Activated naive CD4-positive, alpha-beta T cell (primary cell): ENCODE data around the gene ERN1.
"Not testable (repeated sequence)": the region's sequence is repeated elsewhere in the genome, so short reads cannot be mapped to it uniquely, and the experiment has no call there.

Experiments used
- DNase-seq, 4 experiments: peaks; one replicate each; lab custom pipeline; 2025; lab: John Stamatoyannopoulos, UW

ERN1 gene

DNA sequence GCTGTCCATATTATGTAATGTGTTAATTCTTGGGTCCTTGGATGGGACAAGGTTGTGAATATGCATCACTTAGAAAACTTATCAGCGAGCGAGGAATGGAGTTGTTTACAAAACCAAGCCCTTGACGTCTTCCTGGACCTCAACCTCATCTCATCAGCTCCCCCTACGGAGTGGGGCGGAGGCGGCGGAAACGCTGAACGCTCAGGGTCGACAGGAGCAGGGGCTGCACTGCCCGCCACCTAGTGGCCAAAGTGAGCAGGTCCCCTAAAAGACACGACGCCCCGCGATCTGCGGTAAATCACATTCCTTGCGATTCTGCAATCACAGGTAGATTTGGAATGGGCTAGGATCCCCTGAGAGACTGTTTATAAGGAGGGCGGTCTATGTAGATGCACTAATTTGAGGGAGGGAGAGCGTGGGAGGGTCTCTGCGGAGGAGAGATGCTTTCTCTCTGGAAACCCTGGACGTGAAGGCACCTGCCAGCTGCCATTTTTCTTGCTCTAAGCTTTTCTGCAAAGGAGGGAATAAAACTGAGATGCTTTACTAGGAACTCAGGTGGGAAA lies 104.1 kb downstream of the ERN1 start:
- DNase-seq, result peak; percentile 43 to 87 (median 74)

DNA sequence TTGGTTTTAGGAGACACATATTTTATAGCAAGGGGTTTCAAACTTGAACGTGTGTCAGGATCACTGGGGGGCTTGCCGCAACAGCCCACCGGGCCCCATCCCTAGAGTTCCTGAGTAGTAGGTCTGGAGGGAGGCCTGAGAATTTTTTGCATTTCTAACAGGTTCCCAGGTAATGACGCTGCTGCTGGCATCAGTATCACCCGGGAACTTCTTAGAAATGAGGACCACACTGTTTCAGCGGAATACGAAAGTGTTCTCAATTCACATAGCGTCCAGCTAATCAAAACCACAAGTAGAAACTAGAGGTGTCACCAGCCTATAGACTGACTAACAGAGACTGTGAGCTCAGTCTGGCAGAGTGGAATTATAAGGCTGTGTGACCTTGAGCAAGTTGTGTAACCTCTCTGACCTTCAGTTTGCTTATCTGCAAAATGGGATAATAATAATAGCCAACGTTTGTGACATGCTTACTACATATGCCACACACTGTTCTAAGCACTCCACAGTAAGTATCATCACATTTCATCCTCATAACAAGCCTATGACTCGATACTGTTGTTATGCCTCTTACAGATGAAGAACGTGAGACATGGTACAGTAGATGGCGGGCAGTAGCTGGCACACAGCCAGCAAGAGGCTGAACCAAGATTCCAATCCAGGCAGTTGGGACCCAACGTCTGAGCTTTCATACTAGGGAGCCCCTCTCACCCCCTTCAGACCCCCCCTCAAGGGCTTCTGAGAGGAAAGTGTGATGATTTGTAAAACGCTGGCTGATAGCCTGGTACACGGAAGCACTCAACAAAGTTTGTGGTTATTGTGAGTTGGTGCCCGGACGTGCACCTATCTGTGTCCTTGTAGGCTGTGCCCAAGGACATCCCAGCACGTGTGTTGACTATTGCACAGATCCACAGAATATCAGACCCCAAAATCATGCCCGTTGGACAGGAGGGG lies 104.9 kb downstream of the ERN1 start:
- peak in 1 of 4 experiments; percentile 36 for DNase-seq

DNA sequence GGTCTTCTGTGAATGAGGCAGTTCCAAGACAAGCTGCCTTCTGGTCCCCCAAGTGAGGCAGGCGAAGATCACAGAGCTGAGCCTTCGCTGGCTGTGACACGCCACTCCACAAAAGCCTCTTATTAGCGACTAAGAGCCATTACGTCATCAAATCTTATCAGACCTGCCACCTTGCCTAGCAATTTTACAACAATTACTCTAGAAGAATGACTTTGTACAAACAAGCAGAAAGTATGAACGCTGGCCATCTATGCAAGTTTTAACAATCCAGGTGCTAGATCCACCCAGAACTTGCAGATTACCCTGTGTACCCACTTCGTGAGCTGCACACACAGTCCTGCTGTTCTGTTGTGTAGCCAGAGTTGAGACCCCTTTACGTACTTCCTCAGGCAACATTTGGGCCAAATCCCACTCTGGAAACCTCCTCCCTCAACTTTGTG lies 105.7 kb downstream of the ERN1 start:
- no peak for DNase-seq

DNA sequence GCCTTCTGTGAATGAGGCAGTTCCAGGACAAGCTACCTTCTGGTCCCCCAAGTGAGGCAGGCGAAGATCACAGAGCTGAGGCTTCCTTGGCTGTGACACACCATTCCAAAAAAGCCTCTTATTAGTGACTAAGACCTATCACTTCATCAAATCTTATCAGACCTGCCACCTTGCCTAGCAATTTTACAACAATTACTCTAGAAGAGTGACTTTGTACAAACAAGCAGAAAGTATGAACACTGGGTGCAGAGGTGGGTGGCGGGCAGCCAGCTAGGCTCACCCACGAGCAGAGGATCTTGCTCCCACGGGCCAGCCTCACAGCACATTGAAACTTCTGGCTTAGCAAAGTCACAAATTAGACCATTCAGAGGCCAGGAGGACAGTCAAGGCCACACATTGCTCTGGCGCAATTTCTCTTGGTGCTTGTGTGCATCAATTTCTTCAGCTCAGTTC lies 107.3 kb downstream of the ERN1 start:
- DNase-seq, result no peak

DNA sequence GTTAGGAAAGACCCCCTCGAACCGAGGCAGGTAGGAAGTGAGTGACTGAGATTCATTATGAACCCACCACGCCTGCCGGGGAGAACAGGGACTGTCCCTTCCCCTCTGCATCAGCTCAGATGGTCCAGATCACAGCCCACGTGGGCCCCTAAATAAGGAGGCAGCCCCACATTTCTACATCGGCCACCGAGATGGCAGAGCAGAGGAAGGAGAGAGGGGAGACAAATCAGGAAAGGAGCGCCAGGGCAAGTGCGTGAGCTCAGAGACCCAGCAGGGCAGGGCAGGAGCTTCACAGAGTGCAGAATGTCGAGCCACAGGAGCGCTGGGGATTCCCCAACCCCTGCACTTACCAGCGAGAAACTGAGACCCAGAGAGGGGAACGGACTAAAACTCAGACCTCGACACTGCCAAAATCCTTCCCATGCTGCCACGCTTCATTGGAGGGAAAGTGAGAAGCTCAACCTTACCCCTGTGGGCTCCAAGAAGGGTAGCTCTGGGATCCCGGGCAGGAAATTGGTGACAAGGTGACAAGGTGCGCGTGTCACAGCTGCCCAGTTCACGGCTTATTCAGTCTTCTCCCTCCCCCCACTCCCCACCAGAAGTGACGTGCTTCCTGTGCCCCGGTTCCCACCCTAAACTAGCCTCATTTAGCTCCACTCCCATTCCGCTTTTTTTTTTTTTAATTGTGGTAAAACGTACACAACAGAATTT lies 109.7 kb downstream of the ERN1 start, which contains the start of gene ICAM2:
Gene ICAM2 (minus strand): TSS at position 578 of the 711 bp plus-strand sequence. CDS start 13,942 bp downstream, outside the sequence.
- DNase-seq, result peak; percentile 48 to 77 (median 72)

DNA sequence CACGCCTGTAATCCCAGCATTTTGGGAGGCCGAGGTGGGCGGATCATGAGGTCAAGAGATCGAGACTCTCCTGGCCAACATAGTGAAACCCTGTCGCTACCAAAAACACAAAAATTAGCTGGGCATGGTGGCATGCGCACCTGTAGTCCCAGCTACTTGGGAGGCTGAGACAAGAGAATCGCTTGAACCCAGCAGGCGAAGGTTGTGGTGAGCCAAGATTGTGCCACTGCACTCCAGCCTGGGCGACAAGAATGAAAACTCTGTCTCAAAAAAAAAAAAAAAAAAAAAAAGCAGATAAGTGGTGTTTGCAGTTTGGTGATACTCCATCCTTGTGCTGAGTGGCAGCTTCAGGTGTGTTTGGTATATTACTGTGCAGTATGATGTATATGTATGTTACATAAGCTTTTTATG lies 110.4 kb downstream of the ERN1 start:
- not testable (repeated sequence) for DNase-seq

DNA sequence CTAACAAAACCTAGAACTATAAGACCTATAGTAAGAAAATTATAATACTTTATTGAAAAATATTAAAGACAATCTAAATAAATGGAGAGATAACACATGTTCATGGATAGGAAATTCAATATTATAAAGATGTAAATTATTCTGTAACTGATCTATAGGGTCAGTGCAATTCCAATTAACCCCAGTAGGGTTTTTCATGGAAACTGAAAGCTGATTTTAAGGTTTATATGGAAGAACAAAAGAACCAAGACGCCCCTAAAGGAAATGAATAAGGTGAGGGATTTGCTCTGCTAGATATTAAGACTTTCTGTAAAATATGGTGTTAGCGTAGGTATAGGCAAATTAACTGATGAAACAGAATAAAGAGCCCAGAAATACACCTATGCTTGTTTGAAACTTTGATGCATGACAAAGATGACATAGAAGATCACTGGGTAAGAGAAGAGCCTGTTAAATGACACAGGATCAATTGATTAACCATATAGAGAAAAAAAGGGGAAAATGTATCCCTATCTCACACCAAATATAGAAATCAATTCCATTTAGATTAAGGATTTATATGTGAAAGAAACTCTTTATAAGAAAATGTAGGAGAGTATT lies 112.5 kb downstream of the ERN1 start:
- no peak for DNase-seq

DNA sequence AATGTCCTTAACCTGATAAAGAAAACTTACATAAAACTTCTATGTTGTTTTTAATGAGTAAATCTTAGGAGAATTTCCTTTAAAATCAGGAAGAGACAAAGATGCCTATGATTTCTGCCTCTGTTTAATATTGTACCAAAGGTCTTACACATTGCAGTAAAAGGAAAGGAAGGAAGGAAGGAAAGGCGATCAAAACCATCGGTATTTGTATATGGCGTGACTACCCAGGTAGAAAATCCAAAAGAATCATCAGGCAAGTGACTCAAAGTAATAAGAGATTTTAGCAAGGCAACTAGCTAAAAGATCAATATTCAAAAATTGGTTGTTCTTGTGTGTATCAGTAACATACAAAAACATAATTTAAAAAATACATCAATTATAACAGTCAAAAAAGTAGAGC lies 113.0 kb downstream of the ERN1 start:
- DNase-seq, result no peak

DNA sequence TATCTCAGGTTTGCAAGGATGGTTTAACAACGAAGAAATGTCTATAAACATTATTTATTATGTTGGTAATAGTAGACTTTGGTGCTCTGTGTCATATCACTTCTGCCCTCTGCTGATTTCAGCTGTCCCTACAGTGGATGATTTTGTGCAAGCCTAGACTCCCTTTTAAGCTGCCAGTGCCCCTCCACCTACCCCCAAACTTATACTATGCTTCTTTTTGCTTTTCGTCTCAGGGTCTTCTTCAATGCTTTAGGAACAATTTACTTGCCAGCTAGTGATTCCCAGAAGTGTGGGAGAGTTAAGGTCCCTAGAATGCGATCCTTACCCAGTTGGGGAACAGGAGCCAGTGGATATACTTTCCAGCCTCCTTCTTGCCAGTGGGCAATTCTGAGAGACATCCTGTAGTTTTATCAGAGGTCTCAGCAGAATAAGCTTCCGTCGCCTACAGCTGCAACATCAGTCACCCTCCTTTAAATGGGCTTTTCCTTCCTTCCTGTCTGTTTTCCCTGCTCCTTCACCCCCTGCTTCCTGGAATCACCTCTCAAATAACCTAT lies 113.6 kb downstream of the ERN1 start:
- no peak for DNase-seq

DNA sequence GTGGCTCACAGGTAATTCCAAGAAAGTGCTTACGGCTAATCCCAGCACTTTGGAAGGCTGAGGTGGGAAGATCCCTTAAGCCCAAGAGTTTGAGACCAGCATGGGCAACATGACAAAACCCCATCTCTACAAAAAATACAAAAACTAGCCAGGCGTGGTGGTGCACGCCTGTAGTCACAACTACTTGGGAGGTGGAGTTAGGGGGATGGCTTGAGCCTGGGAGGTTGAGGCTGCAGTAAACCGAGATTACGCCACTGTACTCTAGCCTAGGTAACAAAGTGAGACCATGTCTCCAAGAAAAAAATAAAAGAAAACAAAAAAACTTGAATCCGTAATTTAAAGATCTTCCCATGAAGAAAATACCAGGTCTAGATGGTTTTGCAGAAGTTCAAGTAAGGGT lies 114.5 kb downstream of the ERN1 start:
- DNase-seq, result no peak

DNA sequence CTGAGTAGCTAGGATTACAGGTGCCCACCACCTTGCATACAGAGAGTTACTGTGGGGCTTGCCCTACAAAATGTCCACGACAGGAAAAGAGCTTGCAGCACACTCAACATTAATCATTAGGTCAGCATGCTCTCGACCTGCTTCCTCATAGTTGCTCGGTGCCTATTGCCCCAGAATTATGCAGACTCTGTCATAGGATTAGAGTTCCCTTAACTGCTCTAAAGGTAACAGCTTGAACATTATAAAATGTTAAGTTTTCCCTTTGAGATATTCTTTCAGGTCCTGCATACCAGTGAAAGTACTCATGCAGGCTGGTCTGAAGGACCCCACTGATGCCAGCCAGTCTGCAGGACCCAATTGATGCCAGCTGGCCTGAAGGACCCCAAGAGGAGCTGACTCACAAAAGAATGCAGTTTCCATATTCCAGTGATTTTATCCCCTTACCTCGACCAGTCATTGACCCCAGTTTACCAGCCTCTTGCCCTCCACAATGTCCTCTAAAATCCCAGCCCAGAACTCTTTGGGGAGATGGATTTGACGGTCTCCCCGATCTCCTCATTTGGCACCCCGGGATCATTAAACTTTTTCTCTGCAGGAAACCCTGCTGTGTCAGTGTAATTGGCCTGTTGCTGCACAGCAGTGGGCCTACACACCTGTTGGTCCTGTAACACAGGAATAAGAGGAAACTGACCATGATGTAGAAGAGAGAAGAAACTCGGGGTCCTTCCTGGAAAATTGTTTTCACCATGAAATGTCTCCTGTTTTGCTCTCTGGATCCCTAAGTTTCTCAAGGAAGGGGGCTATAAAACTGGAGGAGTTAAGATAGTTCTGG lies 120.2 kb downstream of the ERN1 start:
- DNase-seq, result no peak

DNA sequence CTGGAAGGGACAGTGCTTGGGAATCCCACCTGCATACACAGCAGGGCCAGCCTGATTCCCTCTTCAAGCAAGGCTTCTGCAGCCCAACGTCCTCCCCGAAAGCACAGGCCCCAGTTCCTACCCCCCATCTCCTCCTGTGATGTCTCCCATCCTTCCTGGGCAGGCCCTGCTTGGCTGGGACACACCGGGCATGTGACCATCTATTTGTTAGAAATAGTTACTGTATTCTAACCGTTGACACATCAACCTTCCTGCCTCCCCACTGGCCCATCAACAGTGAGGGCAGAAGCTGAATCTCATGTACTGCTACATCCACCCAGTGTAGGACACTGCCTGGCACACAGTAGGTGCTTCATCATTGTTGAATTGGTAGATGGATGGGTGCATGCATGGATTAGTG lies 121.1 kb downstream of the ERN1 start:
- no peak for DNase-seq

DNA sequence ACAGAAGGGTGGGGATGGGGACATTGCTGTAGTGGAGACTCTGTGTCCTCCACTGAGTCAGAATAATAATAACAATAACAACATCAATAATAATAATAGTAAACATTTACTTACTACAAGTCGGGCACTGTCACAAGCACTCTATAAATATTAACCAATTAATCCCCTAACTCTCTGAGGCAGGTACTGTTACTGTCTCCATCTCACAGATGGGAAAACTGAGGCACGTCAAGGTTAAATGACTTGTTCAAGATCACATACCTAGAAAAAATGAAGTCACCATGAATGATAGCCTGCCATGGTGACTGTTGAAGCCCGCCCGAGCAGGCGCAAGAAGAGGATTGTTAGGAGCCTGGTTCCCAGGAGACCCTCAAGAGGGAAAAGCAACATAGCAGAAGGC lies 121.6 kb downstream of the ERN1 start:
- DNase-seq, result no peak

DNA sequence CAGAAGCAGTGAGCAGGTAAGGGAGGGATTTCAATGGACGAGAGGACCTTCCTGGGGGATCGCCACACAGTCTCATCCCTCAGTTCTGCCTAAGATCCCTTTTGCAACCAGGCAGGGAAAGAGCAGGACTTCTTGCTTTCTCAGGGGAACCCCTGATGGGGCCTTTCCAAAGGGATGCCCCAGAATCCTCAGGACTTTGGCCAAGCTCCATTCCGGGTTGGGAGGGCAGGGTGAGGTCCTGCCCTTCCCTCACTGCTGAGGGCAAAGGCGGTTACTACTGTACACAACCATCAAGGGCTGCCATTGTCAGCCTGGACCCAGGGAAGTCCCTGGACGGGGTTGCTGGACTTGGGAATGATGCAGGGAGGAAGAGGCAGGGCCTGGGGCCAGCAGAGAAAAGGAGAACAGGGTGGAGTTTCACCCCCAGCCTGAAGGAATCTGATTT lies 122.1 kb downstream of the ERN1 start:
- DNase-seq, result no peak

DNA sequence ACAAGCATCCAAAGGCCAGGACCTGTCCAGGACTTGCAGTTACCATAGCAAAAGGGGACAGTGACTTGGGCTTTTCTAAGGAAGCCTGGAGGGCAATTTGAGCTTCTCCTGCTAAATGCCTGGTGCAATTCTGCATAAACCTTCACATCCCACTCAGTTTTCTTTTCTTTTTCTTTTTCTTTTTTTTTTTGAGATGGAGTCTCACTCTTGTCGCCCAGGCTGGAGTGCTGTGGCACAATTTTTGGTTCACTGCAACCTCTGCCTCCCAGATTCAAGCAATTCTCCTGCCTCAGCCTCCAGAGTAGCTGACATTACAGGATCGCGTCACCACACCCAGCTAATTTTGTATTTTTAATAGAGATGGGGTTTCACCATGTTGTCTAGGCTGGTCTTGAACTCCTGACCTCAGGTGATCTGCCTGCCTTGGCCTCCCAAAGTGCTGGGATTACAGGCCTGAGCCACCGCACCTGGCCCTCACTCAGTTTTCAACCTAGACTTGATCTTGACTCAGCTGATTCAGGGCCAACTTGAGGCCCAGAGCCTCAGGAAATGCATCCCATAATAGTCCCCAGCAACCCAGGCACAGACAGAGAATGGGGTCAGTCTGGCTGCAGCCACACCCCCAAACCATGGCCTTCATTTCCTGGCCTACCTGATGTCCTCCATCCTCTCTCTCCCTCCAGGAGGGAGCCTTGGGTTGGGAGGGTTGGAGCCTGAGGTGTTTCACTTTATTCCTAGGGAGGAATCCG lies 122.7 kb downstream of the ERN1 start:
- DNase-seq, result not testable (repeated sequence)

DNA sequence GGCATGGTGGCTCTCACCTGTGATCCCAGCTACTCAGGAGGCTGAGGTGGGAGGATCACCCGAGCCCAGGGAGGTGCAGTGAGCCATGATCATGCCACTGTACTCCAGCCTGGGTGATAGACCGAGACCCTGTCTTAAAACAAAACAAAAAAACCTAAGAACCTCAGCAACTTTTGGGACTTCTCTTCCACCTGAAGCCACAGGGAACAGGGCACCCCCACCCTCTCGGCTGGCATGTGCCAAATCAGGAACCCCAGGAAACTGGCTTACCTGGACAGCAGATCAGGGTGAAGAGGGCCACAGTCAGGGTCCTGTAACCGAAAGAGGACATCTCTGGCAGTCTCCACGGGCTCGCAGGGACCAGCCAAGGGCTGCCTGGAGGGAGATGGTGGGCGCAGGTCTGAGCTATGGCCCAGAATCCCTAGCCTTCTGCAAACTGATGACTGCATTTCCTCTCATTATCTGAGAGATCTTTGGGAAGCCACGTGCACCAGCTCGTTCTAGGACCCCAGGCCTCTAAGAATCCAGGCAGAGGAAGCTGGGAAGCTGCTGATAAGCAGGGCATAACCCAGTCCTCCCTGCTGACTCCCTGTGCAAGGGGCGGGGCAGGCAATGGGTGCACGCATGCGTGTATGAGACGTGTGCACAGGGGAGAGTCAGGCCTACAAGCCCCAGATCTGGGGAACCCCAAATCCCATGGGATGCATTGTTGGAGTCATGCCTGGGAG lies 123.4 kb downstream of the ERN1 start:
- no peak for DNase-seq

DNA sequence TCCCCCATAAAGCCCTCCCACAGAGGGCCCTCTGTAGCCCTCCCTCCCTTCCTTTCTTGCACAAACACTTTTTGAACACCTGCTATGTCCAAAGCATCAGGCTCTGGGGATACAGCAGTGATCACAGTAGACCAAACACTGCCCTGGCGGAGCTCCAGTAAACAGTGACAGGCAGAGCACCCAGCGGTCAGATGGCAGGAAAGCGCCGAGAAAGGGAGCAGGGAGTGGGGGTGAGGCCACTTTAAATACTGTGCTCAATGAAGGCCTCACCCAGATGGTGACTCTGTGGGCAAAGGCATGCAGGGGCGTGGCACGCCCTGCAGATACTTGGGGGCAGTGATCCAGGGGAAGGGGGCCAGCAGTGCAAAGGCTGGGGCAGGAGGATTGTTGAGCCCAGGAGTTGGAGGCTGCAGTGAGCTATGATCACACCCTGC lies 124.2 kb downstream of the ERN1 start:
- no peak for DNase-seq

DNA sequence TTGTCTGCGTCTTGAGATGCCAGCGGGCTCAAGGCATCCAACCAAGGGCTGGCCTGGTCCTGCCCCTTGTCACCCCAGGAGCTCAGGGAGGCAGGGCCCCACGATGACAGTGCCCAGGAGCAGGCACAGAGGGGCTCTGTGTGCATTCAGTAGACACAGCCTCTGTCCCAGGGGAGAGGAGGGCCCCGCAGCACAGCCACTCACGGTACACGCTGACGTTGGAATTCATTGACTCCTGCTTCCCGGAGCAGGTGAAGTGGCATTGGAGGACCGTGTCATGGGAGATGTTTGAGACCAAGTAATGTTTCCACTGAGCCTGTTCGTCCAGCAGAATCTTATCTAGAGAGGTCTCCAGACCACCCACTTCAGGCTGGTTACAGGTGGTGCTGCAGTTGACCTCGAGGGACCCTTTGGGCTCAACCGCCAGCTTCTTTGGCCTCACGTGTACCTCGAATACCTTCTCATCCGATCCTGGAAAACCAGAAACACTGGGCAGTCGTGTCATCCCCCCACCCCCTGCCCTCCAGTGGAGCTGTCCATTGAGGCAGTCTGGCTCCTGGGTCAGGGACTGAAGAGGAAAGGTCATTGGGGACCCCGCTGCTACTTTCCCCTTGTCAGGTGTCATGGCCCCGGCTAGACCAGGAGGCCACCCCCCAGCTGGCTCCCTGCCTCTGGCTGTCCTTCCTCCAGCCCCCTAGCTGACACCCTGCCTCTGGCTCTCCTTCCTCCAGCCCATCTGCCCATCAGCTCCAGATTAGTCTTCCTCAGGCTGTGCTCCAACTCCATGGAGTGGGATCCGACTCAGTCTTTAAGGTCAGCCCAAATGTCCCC lies 124.8 kb downstream of the ERN1 start:
- DNase-seq, result no peak
